HG03103 (cell line): Measurements from ENCODE around the gene CCR5AS.

ENCODE experiments used
- ATAC-seq: cut with Tn5 transposase; IDR thresholded peaks from one replicate; pipeline ENCODE4 v1.9.1; 2021; ENCODE audit warnings: low read depth; ENCODE audit not compliant: unreplicated experiment

Gene CCR5AS

DNA sequence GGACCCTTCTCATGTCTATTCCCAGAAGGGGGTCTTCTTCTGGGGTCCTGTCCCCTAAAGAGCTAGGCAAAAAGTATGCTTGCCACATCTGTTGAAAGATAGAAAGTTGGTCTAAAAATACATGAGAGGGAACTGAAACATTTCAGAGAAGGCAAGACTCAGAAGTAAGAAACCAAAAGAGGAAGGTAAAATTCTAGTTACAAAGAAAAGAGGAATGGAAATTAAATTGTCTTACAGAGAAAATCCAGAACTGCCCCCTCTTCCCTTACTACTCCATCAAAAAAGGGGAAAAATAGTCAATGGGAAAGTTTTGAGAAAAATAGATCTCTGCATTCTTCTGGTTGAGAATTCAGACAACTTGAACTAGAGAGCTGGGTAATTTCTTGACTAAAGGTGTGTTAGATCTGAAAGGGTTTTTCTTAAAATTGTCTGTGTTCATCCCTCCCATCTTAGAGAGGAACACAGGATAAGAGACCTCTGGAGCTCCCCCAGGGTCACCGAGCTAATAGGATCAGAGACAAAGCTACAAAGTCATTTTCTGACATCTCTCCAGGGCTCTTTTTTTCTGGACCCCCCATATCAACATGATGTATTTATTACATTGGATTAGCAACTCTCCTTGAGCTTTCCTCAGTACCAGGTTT lies 85.3 kb downstream of the CCR5AS start:
- ATAC-seq = no peak

DNA sequence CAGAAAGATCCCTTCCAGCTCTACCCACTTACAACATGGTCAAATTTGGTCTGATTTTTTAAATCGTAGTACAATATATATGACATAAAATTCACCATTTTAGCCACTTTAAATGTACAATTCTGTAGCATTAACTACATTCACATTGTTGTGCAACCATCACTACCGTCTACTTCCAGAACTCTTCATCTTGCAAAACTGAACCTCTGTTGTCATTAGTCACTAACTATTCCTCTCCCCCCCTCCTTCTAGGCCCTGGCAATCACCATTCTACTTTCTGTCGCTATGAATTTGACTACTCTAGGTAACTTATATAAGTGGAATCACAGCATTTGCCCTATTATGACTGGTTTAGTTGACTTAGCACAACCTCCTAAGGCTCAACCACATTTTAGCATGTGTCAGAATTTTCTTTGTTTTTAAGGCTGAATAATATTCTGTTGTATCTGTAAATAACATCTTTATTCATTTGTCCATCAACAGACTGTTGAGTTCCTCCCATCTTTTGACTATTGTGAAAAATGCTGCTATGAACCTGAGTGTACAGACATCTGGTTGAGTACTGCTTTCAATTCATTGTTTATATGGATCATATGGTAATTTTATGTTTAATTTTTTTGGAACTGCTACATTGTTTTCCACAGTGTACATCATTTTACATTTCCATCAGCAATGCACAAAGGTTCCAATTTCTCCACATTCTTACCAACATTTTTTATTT lies 88.5 kb downstream of the CCR5AS start:
- ATAC-seq = no peak

DNA sequence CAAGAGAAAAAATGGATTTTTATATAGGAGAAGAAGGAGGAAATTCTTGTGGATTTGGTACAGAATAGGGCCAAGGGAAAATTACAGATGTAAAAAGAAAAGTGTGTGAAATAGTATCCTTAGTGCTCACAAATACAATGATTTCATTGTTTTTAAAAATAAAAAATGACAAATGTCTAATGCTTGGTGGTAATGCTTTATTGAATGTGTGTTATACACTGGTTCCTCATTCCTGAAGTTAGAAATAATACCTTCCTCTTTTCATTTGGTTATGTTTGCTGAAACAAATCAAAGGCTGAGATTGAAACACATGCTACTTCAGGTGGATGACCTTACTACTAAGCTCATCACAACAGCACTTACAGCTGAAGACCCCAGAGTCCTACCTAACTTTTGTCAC lies 90.7 kb downstream of the CCR5AS start:
- no peak for ATAC-seq

DNA sequence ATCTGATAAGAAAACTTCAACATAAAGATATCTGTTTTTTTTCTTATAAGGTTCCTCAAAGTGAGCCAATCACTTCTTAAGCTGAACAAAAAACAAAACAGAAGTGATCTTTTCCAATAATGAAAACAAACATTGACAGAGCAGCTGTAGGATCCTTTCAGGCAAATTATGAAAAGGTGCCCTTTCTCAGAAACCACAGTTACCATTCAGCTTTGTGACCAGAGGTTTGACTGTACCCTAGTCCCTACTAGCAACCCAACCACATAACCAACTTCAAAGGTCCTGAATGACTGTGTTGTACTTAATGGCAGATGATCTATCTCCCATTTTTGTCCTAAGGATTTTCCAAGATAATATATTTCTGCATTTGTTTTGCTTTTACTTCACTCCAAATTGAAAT lies 92.3 kb downstream of the CCR5AS start:
- no peak for ATAC-seq
